DND-41 (cell line): Measurements from ENCODE around the gene NFATC2.

ENCODE experiments used
- ATAC-seq: fragments of 200-7000 bp; cut with Tn5 transposase; 3 replicates; pipeline ENCODE4 v1.9.1; 2021; ENCODE audit warnings: low read depth; ENCODE audit not compliant: insufficient read depth
- DNase-seq: peaks from one replicate; pipeline ENCODE4 v3.0.0-alpha.2; 2020
- H2AFZ ChIP-seq: 2 replicates; pipeline ENCODE4 v1.6.0; 2012; ENCODE audit warnings: low read depth, low read length
- H3K27ac ChIP-seq: 2 replicates; pipeline ENCODE4 v1.5.1; 2012; ENCODE audit warnings: low read length, inconsistent platforms
- H3K27me3 ChIP-seq: fragments of 200-600 bp; sonication (generic); 2 replicates; pipeline ENCODE4 v1.6.0; 2012; ENCODE audit warnings: low read length, mild to moderate bottlenecking, inconsistent platforms; ENCODE audit not compliant: insufficient read depth, poor library complexity
- H3K36me3 ChIP-seq: 2 replicates; pipeline ENCODE4 v1.5.1; 2012; ENCODE audit warnings: low read length, inconsistent platforms; ENCODE audit not compliant: insufficient read depth
- H3K4me1 ChIP-seq: 2 replicates; pipeline ENCODE4 v1.5.1; 2012; ENCODE audit warnings: mild to moderate bottlenecking, low read length; ENCODE audit not compliant: insufficient read depth
- H3K4me2 ChIP-seq: 2 replicates; pipeline ENCODE4 v1.6.0; 2012; ENCODE audit warnings: mild to moderate bottlenecking, moderate library complexity, low read length, inconsistent platforms; ENCODE audit not compliant: insufficient read depth
- H3K4me3 ChIP-seq, 2 experiments: fragments of 200-600 bp in 1 of 2; shearing (Covaris generic) in 1 of 2; 2 replicates each; pipeline ENCODE4 v1.5.1; 2012 to 2016; ENCODE audit warnings: inconsistent platforms in 2 of 2, low read length in 2 of 2, mild to moderate bottlenecking in 2 of 2, low read depth in 1 of 2, moderate library complexity in 1 of 2
- H3K79me2 ChIP-seq: 2 replicates; pipeline ENCODE4 v1.6.0; 2012; ENCODE audit warnings: low read length, inconsistent platforms; ENCODE audit not compliant: insufficient read depth
- H3K9ac ChIP-seq: 2 replicates; pipeline ENCODE4 v1.6.0; 2012; ENCODE audit warnings: low read depth, mild to moderate bottlenecking, inconsistent platforms, low read length, moderate library complexity
- H3K9me3 ChIP-seq: 2 replicates; pipeline ENCODE4 v1.5.1; 2012; ENCODE audit warnings: low read length, moderate library complexity, mild to moderate bottlenecking, inconsistent platforms; ENCODE audit not compliant: insufficient read depth, severe bottlenecking
- H4K20me1 ChIP-seq: 2 replicates; pipeline ENCODE4 v1.6.0; 2012; ENCODE audit warnings: low read length; ENCODE audit not compliant: insufficient read depth
- CTCF ChIP-seq: IDR thresholded peaks from 2 replicates; pipeline ENCODE4 v1.5.1; 2012; ENCODE audit warnings: borderline replicate concordance, low read length, moderate library complexity, mild to moderate bottlenecking; ENCODE audit not compliant: poor library complexity, severe bottlenecking; ENCODE audit errors: extremely low read depth
- EZH2 ChIP-seq: IDR thresholded peaks from 3 replicates; pipeline ENCODE4 v1.6.1; 2012; ENCODE audit warnings: borderline replicate concordance, low read depth, mild to moderate bottlenecking, moderate library complexity, low read length, inconsistent platforms; ENCODE audit not compliant: severe bottlenecking

Gene NFATC2

DNA sequence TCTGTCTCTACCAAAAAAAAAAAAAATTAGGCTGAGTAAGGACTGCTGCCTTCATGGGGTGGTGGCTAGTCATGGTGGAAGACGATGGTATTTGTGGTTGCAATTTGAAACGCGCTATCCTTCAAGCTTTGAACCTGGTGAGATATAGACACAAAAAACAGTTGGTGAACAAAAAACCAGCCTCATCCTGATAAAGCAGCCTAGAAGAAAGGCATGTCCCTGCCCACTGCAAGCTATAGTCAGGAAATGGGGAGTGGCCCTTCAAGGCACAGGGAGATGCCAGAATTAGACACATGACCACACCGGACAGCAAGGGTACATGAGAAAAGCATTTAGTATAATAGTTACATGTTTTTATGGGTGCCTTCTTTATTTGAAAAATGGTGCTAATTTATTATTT lies 193.6 kb downstream of the NFATC2 start:
- Histone ChIP-seq H4K20me1 (no peaks in the 10 kb centered on the region), H3K27ac (no peak overlapping the region), H3K4me3 (no peak overlapping the region), H3K36me3 (no peaks in the 10 kb centered on the region), H3K9me3 (no peaks in the 10 kb centered on the region), H3K79me2 (no peaks in the 10 kb centered on the region), H3K9ac (no peak overlapping the region), H3K27me3 (no peaks in the 10 kb centered on the region), H3K4me1 (no peaks in the 10 kb centered on the region), H2AFZ (no peak overlapping the region), H3K4me2 (no peak overlapping the region)
- no peak for ATAC-seq
- no peak for DNase-seq
- TF ChIP-seq EZH2, result no peak
- TF ChIP-seq CTCF, result no peak

- no peak for TF ChIP-seq EZH2
- no peak for TF ChIP-seq CTCF
- Histone ChIP-seq H3K27ac (no peak overlapping the region), H3K79me2 (no peaks in the 10 kb centered on the region), H3K27me3 (no peaks in the 10 kb centered on the region), H3K9ac (no peak overlapping the region), H3K4me2 (no peak overlapping the region), H3K36me3 (no peaks in the 10 kb centered on the region), H2AFZ (no peak overlapping the region), H4K20me1 (no peaks in the 10 kb centered on the region), H3K4me3 (no peak overlapping the region), H3K4me1 (no peaks in the 10 kb centered on the region), H3K9me3 (peaks cover 2% of the 10 kb centered on the region)
- DNase-seq, result no peak
- no peak for ATAC-seq
Observed at GRCh38 chr20:51347831-51348230, 194.7 kb downstream of the NFATC2 start.

DNA sequence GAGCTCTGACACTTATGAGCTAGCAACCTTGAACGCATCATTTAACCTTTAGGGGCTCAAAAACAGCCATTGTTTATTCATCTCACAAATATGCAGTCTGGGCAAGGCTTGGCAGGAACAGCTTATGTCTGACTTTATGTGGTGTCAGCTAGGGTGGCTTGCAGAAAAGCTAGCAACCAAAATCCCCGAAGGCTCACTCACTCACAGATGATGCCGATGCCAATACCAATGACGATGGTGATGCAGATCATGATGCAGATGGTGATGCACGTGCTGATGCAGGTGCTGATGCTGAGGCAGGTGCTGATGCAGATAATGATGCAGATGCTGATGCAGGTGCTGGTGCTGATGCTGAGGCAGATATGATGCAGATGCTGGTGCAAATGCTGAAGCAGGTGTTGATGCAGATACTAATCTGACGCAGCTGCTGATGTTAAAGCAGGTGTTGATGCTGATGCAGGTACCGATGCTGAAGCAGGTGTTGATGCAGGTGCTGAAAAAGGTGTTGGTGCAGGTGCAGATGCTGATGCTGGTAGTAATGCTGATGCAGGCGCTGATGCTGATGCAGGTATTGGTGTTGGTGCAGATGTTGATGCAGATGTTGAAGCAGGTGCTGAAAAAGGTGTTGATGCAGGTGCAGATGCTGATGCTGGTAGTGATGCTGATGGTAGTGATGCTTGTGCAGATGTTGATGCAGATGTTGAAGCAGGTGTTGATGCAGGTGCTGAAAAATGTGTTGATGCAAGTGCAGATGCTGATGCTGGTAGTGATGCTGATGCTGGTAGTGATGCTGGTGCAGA lies 195.6 kb downstream of the NFATC2 start:
- Histone ChIP-seq H3K9ac (no peak overlapping the region), H3K4me2 (no peak overlapping the region), H3K9me3 (peaks cover 2% of the 10 kb centered on the region), H3K4me1 (no peaks in the 10 kb centered on the region), H4K20me1 (no peaks in the 10 kb centered on the region), H3K79me2 (no peaks in the 10 kb centered on the region), H3K4me3 (no peak overlapping the region), H3K27me3 (no peaks in the 10 kb centered on the region), H3K27ac (no peak overlapping the region), H3K36me3 (no peaks in the 10 kb centered on the region), H2AFZ (no peak overlapping the region)
- DNase-seq, result no peak
- TF ChIP-seq EZH2 (no peak), CTCF (no peak)
- no peak for ATAC-seq
